Skeletal muscle satellite cell (primary cell): ENCODE measurements around the gene FBXL7.

Source experiments
- H3K27me3 ChIP-seq: 2 replicates; pipeline ENCODE4 v1.7.0; 2013; ENCODE audit warnings: low read length; ENCODE audit not compliant: control insufficient read depth, insufficient read depth
- H3K36me3 ChIP-seq: 2 replicates; pipeline ENCODE4 v1.7.0; 2013; ENCODE audit warnings: mild to moderate bottlenecking, control low read depth, low read length; ENCODE audit not compliant: insufficient read depth
- H3K4me1 ChIP-seq: 2 replicates; pipeline ENCODE4 v1.7.0; 2013; ENCODE audit warnings: low read length; ENCODE audit not compliant: control insufficient read depth, insufficient read depth
- H3K4me2 ChIP-seq: 2 replicates; pipeline ENCODE4 v1.7.0; 2013; ENCODE audit warnings: mild to moderate bottlenecking, low read length
- H3K4me3 ChIP-seq: 2 replicates; pipeline ENCODE4 v1.7.0; 2013; ENCODE audit warnings: low read length
- H3K9ac ChIP-seq: 2 replicates; pipeline ENCODE4 v1.7.0; 2013; ENCODE audit warnings: mild to moderate bottlenecking, low read depth, low read length, moderate library complexity
- H3K9me3 ChIP-seq: replicated peaks from 2 replicates; pipeline ENCODE4 v1.7.0; 2013; ENCODE audit warnings: mild to moderate bottlenecking, control low read depth, low read length

The FBXL7 gene

GRCh38 chr5:15936505-15937245 is 436.7 kb downstream of the FBXL7 start:
- peaks cover 13% of the 10 kb centered on the region for H3K36me3 ChIP-seq
- no peaks in the 10 kb centered on the region for H3K27me3 ChIP-seq
- H3K9me3 ChIP-seq: no peaks in the 10 kb centered on the region
- H3K4me1 ChIP-seq: peaks cover 11% of the 10 kb centered on the region
- no peak overlapping the region for H3K4me3 ChIP-seq
- no peak overlapping the region for H3K4me2 ChIP-seq
- H3K9ac ChIP-seq: no peak overlapping the region

GRCh38 chr5:15937708-15938107 is 437.7 kb downstream of the FBXL7 start:
- no peak overlapping the region for H3K9ac ChIP-seq
- no peaks in the 10 kb centered on the region for H3K9me3 ChIP-seq
- no peak overlapping the region for H3K4me3 ChIP-seq
- H3K4me2 ChIP-seq: no peak overlapping the region
- H3K27me3 ChIP-seq: no peaks in the 10 kb centered on the region
- H3K4me1 ChIP-seq: peaks cover 11% of the 10 kb centered on the region
- peaks cover 13% of the 10 kb centered on the region for H3K36me3 ChIP-seq

DNA sequence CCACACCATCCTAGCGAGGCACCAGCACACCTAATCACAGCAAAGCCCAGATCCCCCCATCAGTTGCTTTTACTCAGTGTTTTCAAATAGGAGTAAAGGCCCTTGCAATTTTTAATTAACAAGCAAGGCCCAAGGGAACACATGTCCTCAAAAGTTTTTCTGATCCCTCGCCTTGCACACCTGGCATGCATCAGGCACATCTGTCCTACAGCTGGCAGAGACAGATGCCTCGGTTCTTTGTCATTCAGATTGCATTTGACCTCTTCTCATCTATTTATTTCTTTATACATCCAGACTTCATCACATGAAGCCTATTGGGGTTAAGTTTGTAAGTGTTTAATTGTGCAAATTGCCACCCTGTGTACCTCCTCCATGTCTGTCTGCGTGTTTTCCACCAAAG is 438.2 kb downstream of the FBXL7 start:
- Histone ChIP-seq H3K27me3 (no peaks in the 10 kb centered on the region), H3K4me3 (no peak overlapping the region), H3K4me1 (peaks cover 11% of the 10 kb centered on the region), H3K9ac (no peak overlapping the region), H3K9me3 (no peaks in the 10 kb centered on the region), H3K4me2 (no peak overlapping the region), H3K36me3 (peaks cover 13% of the 10 kb centered on the region)

- H3K9me3 ChIP-seq: no peaks in the 10 kb centered on the region
- peaks cover 11% of the 10 kb centered on the region for H3K4me1 ChIP-seq
- H3K4me2 ChIP-seq: no peak overlapping the region
- no peak overlapping the region for H3K9ac ChIP-seq
- peaks cover 13% of the 10 kb centered on the region for H3K36me3 ChIP-seq
- H3K27me3 ChIP-seq: no peaks in the 10 kb centered on the region
- H3K4me3 ChIP-seq: no peak overlapping the region
Observed at GRCh38 chr5:15938961-15939360, 439.0 kb downstream of the FBXL7 start.

DNA sequence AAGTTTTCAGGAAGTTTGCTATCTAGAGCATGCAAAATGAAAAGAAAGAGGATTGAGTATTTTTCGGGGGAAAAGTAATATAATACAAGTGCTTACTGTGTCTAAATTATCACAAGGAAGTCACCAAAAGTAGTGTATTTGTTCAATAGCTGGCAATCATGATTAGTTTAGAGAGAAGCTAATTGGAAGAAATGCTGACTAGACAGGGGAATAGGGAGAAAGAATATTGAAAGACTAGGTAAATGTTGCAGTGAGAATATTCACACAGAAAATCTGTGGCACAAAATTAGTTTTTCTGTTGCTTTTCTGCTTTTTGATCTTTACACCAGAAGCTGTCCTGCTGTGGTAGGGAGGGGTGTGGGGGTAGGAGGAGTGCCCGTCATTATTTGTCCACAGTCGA is 440.9 kb downstream of the FBXL7 start:
- H3K36me3 ChIP-seq: peaks cover 13% of the 10 kb centered on the region
- no peak overlapping the region for H3K9ac ChIP-seq
- no peak overlapping the region for H3K4me2 ChIP-seq
- H3K27me3 ChIP-seq: no peaks in the 10 kb centered on the region
- peaks cover 11% of the 10 kb centered on the region for H3K4me1 ChIP-seq
- H3K9me3 ChIP-seq: no peaks in the 10 kb centered on the region
- no peak overlapping the region for H3K4me3 ChIP-seq

DNA sequence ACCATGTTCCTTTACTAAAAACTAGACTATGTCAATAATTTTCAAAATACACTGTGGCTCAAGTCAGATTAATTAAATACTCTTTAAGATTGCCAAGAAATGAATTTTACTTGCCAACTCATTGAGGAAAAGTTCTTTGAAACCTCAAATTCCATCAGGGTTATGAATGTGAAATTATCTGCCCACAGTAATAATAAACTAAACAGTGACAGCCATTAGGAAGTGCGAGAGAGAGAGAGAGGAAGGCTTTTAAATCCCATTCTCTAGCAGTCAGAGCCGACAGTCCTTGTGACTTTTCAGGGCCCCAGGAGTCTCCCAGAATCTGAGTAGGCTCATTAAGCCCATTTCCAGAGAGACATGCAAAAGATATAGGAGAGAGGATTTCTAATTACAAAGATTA is 443.5 kb downstream of the FBXL7 start:
- H3K36me3 ChIP-seq: no peaks in the 10 kb centered on the region
- H3K9me3 ChIP-seq: no peaks in the 10 kb centered on the region
- no peaks in the 10 kb centered on the region for H3K27me3 ChIP-seq
- H3K9ac ChIP-seq: no peak overlapping the region
- H3K4me3 ChIP-seq: no peak overlapping the region
- H3K4me2 ChIP-seq: no peak overlapping the region
- peaks cover 10% of the 10 kb centered on the region for H3K4me1 ChIP-seq

DNA sequence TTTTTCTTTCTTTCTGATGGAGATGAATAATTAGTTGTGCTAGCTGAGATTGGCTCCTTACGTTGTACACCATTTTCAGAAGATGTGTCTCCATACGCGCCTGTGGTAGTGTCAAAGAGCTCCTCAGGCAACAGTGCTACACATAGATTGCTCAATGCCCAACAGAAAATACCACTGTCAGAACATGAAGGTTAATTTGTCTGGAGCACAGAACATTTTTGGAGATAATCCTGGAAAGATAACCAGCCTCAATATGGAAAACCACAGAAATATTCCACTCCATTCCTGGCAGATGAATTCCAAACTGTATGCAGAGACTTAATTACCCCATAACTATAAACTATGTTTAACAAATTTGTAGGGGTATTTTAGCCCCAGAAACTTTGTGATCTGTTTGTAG is 446.0 kb downstream of the FBXL7 start:
- no peaks in the 10 kb centered on the region for H3K4me1 ChIP-seq
- no peaks in the 10 kb centered on the region for H3K9me3 ChIP-seq

DNA sequence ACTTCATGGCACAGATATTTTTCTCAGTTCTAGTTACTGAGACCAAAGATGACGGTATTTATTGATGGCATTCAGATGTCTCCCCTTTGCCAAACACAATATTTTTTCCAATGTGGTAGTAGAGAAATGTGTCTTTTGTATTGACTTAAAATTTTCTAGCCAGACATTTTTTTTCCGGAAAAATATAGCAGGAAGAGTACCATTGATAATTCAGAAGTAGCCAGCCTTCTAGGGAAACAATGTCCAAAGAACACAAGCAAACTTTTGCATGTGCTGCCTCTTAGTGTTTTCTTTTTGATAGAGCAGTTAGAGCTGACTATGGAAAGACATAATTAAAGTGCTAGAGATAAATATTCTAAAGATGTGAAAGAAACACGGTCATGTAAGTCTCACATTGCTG is 448.2 kb downstream of the FBXL7 start:
- H3K9ac ChIP-seq: no peak overlapping the region
- no peaks in the 10 kb centered on the region for H3K9me3 ChIP-seq
- H3K36me3 ChIP-seq: no peaks in the 10 kb centered on the region
- no peaks in the 10 kb centered on the region for H3K4me1 ChIP-seq
- no peak overlapping the region for H3K4me2 ChIP-seq
- no peak overlapping the region for H3K4me3 ChIP-seq
- H3K27me3 ChIP-seq: no peaks in the 10 kb centered on the region

More for the DNA sequence above, 446.0 kb downstream of the FBXL7 start:
- H3K4me3 ChIP-seq: no peak overlapping the region
- H3K27me3 ChIP-seq: no peaks in the 10 kb centered on the region
- H3K36me3 ChIP-seq: no peaks in the 10 kb centered on the region
- H3K9ac ChIP-seq: no peak overlapping the region
- no peak overlapping the region for H3K4me2 ChIP-seq

DNA sequence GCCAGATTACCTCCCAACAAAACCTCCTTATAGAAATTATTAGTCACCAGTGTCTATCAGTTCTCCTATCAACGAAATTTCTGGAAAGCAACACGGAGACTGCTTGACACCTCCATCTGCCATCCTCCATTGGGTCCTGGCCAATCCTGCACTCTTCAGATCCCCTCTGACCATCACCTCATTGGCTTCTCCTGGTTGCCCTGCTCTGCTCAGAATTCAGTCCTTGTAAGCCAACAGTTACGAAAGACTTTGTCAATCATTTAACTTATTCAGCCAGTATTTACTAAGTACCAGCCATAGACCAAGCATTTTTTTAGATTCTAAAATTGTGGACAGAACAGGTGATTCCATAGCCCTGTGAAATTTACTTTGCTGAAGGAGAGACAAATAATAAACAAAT is 451.1 kb downstream of the FBXL7 start:
- H3K27me3 ChIP-seq: no peaks in the 10 kb centered on the region
- no peaks in the 10 kb centered on the region for H3K4me1 ChIP-seq
- no peak overlapping the region for H3K9ac ChIP-seq
- H3K36me3 ChIP-seq: no peaks in the 10 kb centered on the region
- no peaks in the 10 kb centered on the region for H3K9me3 ChIP-seq
- no peak overlapping the region for H3K4me3 ChIP-seq
- no peak overlapping the region for H3K4me2 ChIP-seq

GRCh38 chr5:15951550-15951949 is 451.6 kb downstream of the FBXL7 start:
- Histone ChIP-seq H3K9me3 (no peaks in the 10 kb centered on the region), H3K4me3 (no peak overlapping the region), H3K4me2 (no peak overlapping the region), H3K9ac (no peak overlapping the region), H3K27me3 (no peaks in the 10 kb centered on the region), H3K4me1 (no peaks in the 10 kb centered on the region), H3K36me3 (no peaks in the 10 kb centered on the region)

DNA sequence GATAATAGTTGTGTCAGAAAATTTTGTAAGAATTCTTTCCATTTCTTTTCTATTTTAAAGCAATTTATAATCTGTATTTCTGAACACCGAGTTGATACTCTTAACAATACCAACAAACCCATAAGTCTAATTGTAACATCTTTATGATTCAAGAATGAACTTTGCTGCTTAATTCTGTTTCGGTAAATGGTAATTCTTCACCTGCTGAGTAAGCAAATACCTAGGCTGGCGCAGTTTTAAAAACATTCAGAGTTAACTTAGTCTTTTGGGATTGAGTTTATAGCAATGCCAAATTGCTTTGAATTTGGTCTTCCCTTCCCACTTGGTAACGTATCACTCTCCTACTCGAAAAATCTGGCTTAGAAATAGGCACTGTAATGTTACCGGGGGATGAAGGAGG is 456.6 kb downstream of the FBXL7 start:
- H3K4me3 ChIP-seq: no peak overlapping the region
- H3K27me3 ChIP-seq: no peaks in the 10 kb centered on the region
- H3K36me3 ChIP-seq: no peaks in the 10 kb centered on the region
- no peak overlapping the region for H3K9ac ChIP-seq
- no peaks in the 10 kb centered on the region for H3K4me1 ChIP-seq
- H3K9me3 ChIP-seq: no peaks in the 10 kb centered on the region
- H3K4me2 ChIP-seq: no peak overlapping the region

GRCh38 chr5:15957124-15957523 is 457.1 kb downstream of the FBXL7 start:
- Histone ChIP-seq H3K27me3 (no peaks in the 10 kb centered on the region), H3K9me3 (no peaks in the 10 kb centered on the region), H3K36me3 (no peaks in the 10 kb centered on the region), H3K4me2 (no peak overlapping the region), H3K9ac (no peak overlapping the region), H3K4me3 (no peak overlapping the region), H3K4me1 (no peaks in the 10 kb centered on the region)
